ENCODE measurements around the gene SIL1. TPM values are rescaled to one million over a fixed set of nuclear protein-coding genes. Genes with fewer than 3 reads are reported as not detected.
A peak's percentile ranks its signal among the peaks of the same experiment; 100 is the strongest.
"Not testable (repeated sequence)": the region's sequence is repeated elsewhere in the genome, so short reads cannot be mapped to it uniquely, and the experiment has no call there.

Gene SIL1
- total RNA-seq, 1 donor from 2014 or later: 35.6 TPM

DNA sequence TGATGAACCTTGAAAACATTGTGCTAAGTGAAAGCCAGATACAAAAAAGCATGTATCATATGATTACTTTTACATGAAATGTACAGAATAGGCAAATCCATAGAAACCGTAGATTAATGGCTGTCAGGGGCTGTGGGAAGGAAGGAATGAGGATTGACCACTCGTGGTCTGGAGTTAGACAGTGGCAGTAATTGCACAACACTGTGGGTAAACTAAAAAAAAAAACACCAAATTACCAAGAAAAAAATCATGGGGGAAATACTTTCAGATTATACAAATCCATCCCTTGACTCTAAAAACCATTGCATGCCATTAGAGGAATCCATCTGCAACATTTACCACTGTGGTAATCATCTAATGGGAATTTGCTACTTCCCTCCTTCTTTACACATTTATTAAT is 140.0 kb downstream of the SIL1 start:
- DNase-seq (ENCODE audit: extremely low spot score in 2 of 2): no peak
- no peak overlapping the region for H3K4me3 ChIP-seq
- no peak overlapping the region for H3K27ac ChIP-seq
- intact Hi-C loops (cut with DNase I): no loop called here
- no peaks in the 10 kb centered on the region for H3K9me3 ChIP-seq
- H3K27me3 ChIP-seq: no peaks in the 10 kb centered on the region
- H3K36me3 ChIP-seq: no peaks in the 10 kb centered on the region
- TF ChIP-seq, protein P1, sequence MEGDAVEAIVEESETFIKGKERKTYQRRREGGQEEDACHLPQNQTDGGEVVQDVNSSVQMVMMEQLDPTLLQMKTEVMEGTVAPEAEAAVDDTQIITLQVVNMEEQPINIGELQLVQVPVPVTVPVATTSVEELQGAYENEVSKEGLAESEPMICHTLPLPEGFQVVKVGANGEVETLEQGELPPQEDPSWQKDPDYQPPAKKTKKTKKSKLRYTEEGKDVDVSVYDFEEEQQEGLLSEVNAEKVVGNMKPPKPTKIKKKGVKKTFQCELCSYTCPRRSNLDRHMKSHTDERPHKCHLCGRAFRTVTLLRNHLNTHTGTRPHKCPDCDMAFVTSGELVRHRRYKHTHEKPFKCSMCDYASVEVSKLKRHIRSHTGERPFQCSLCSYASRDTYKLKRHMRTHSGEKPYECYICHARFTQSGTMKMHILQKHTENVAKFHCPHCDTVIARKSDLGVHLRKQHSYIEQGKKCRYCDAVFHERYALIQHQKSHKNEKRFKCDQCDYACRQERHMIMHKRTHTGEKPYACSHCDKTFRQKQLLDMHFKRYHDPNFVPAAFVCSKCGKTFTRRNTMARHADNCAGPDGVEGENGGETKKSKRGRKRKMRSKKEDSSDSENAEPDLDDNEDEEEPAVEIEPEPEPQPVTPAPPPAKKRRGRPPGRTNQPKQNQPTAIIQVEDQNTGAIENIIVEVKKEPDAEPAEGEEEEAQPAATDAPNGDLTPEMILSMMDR (IDR thresholded peaks at IDR 0.05): no peak
- no peak for TF ChIP-seq POLR2A (IDR thresholded peaks at IDR 0.05)
- no peak for TF ChIP-seq POLR2AphosphoS5 (IDR thresholded peaks at IDR 0.05; ENCODE audit: insufficient read depth in 1 of 2, low read depth in 1 of 2)
- peaks cover 20% of the 10 kb centered on the region for H3K4me1 ChIP-seq

DNA sequence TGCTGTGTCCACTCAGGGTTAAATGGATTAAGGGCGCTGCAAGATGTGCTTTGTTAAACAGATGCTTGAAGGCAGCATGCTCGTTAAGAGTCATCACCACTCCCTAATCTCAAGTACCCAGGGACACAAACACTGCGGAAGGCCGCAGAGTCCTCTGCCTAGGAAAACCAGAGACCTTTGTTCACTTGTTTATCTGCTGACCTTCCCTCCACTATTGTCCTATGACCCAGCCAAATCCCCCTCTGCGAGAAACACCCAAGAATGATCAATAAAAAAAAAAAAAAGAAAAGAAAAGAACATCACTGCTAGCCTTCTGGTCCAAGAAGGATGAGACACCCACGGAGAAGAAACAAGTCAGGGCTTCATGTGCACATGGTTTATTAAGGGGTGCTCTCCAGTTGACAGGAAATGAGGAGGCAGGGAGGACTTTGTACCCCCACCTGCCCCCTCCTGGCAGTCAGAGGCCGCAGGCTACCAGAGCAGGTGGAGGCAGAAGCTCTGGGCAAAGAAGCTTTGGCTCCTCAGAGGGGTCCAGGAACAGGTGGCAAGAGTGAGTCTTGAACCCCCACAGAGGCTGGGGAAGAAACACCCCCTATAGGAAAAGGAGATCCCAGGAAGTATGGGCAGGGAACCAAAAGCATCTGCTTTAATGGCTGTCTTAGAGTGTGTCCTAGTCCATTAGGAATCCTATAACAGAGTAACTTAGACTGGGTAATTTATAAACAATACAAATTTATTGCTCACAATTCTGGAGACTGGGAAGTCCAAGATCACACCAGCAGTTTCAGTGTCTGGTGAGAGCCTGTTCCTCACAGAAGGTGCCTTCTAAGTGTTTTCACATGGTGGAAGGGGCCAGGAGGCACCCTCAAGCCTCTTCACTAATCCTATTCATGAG is 140.9 kb downstream of the SIL1 start:
- H3K4me3 ChIP-seq; DNase-seq (ENCODE audit: extremely low spot score in 2 of 2); H3K27ac ChIP-seq; H3K36me3 ChIP-seq; H3K27me3 ChIP-seq; H3K9me3 ChIP-seq; intact Hi-C loops (cut with DNase I): not testable (repeated sequence)
- peaks cover 17% of the 10 kb centered on the region for H3K4me1 ChIP-seq

DNA sequence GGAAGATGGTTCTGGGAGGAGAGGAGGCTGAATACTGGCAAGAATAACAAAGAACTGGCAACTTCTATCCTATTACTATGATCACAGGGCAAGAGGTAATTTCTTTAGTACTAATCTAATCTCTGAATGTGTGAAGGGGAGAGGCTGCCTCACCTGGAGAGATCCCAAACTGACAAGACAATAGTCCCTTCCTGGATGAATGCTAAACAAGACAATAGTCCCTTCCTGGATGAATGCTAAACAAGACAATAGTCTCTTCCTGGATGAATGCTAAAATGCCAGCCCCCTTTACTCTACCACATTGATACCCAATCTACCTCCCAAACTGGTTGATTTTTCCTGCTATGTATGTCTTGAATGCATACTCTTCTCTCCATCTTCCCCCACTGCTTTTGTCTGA is 145.2 kb downstream of the SIL1 start:
- no peak for TF ChIP-seq POLR2A (IDR thresholded peaks at IDR 0.05)
- TF ChIP-seq, protein P1 (IDR thresholded peaks at IDR 0.05): no peak
- no peak for TF ChIP-seq POLR2AphosphoS5 (IDR thresholded peaks at IDR 0.05; ENCODE audit: insufficient read depth in 1 of 2, low read depth in 1 of 2)
- no peaks in the 10 kb centered on the region for H3K27me3 ChIP-seq
- intact Hi-C loops (cut with DNase I): no loop called here
- H3K9me3 ChIP-seq: no peaks in the 10 kb centered on the region
- no peaks in the 10 kb centered on the region for H3K36me3 ChIP-seq
- H3K4me1 ChIP-seq: peaks cover 19% of the 10 kb centered on the region
- no peak overlapping the region for H3K4me3 ChIP-seq
- H3K27ac ChIP-seq: no peak overlapping the region
- DNase-seq (ENCODE audit: extremely low spot score in 2 of 2): no peak

DNA sequence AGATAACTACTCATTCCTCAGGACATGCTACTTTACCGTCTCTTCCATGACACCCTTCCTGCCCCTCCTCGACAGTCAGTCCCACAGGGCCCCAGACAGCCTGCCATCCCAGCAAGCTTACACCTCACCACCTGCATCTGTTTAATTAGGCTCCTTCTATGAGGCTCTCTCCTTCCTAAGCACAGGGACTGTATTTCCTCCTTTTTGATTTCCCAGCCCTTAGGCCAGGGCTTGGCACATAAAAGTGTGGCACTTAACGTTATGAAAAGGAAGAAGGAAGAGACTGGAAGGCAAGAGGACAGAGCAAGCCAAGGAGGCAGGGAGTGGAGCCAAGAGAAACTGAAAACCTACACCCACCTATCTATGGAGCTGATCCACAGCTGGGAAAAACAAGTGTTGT is 146.8 kb downstream of the SIL1 start:
- intact Hi-C loops (cut with DNase I): no loop called here
- no peak for DNase-seq (ENCODE audit: extremely low spot score in 2 of 2)
- Histone ChIP-seq H3K36me3 (no peaks in the 10 kb centered on the region), H3K4me1 (peaks cover 19% of the 10 kb centered on the region), H3K4me3 (no peak overlapping the region), H3K27ac (peak overlapping the region; percentile 2), H3K27me3 (no peaks in the 10 kb centered on the region), H3K9me3 (no peaks in the 10 kb centered on the region)
- TF ChIP-seq, protein P1 (IDR thresholded peaks at IDR 0.05): no peak
- no peak for TF ChIP-seq POLR2A (IDR thresholded peaks at IDR 0.05)
- TF ChIP-seq POLR2AphosphoS5 (IDR thresholded peaks at IDR 0.05; ENCODE audit: insufficient read depth in 1 of 2, low read depth in 1 of 2): no peak

DNA sequence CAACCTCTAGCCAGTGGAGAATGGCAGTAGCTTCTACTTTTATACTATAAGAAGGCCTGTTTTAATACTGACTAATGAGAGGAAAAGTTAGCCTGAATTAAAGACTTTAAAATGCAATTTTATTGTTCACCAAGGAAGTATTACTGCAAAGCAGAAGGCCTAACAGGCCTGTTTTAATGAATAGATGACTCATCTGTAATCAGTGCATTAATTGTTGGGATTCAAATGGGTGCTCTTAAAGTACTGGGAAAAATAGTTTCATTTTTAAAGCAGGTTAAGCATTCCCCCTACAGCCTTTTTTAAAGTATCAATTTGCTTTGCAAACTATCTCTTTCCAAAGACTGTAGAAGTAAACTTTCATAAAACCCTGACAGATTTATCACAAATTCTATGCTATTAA is 147.7 kb downstream of the SIL1 start:
- peaks cover 19% of the 10 kb centered on the region for H3K4me1 ChIP-seq
- no peak for DNase-seq (ENCODE audit: extremely low spot score in 2 of 2)
- no peaks in the 10 kb centered on the region for H3K27me3 ChIP-seq
- H3K27ac ChIP-seq: no peak overlapping the region
- no peak overlapping the region for H3K4me3 ChIP-seq
- intact Hi-C loops (cut with DNase I): no loop called here
- TF ChIP-seq POLR2AphosphoS5 (IDR thresholded peaks at IDR 0.05; ENCODE audit: insufficient read depth in 1 of 2, low read depth in 1 of 2) (no peak), POLR2A (IDR thresholded peaks at IDR 0.05) (no peak)
- TF ChIP-seq, protein P1 (IDR thresholded peaks at IDR 0.05): no peak
- H3K9me3 ChIP-seq: no peaks in the 10 kb centered on the region
- no peaks in the 10 kb centered on the region for H3K36me3 ChIP-seq

Measured in vagina (tissue), 2 donors.